ENCODE data around the gene STARD3NL. TPM values are rescaled to one million over a fixed set of nuclear protein-coding genes. Genes with fewer than 3 reads are reported as not detected.
A peak's percentile ranks its signal among the peaks of the same experiment; 100 is the strongest.

STARD3NL gene
- total and polyA plus RNA-seq, 2 experiments from 2014 or later = 65.1 to 84.8 TPM

- Histone ChIP-seq H3K27ac (no peak overlapping the region), H3K79me2 (no peaks in the 10 kb centered on the region), H3K4me1 (ENCODE audit: insufficient read depth) (peaks cover 2% of the 10 kb centered on the region), H2AFZ (no peak overlapping the region), H3K9me3 (ENCODE audit: low read depth) (no peaks in the 10 kb centered on the region), H3K9me2 (replicated peaks; ENCODE audit: insufficient read depth) (no peaks in the 10 kb centered on the region), H3K4me3 (no peak overlapping the region), H3K4me2 (no peak overlapping the region), H4K20me1 (ENCODE audit: insufficient read depth, poor library complexity, severe bottlenecking) (no peaks in the 10 kb centered on the region), H3K36me3 (replicated peaks; ENCODE audit: insufficient read depth, low read depth) (no peaks in the 10 kb centered on the region), H3K27me3 (no peaks in the 10 kb centered on the region)
- DNase-seq (ENCODE audit: low spot score) = no peak
- TF ChIP-seq EZH2phosphoT487 (IDR thresholded peaks at IDR 0.05; ENCODE audit: low read depth, severe bottlenecking, unreplicated experiment) (no peak), EZH2 (IDR thresholded peaks at IDR 0.05; ENCODE audit: borderline replicate concordance) (no peak), CTCF (IDR thresholded peaks at IDR 0.05; ENCODE audit: poor library complexity) (no peak)
- 95% methylated on average over 3 of the region's 3 CpGs for WGBS (ENCODE audit: low lambda C conversion rate, missing lambda C conversion rate)
Observed at GRCh38 chr7:38220452-38220851, 42.4 kb downstream of the STARD3NL start.

- Histone ChIP-seq H3K36me3 (replicated peaks; ENCODE audit: insufficient read depth, low read depth) (no peaks in the 10 kb centered on the region), H3K9me2 (replicated peaks; ENCODE audit: insufficient read depth) (no peaks in the 10 kb centered on the region), H3K4me1 (ENCODE audit: insufficient read depth) (no peaks in the 10 kb centered on the region), H3K79me2 (no peaks in the 10 kb centered on the region), H3K27ac (no peak overlapping the region), H3K9me3 (ENCODE audit: low read depth) (no peaks in the 10 kb centered on the region), H3K27me3 (no peaks in the 10 kb centered on the region), H3K4me3 (no peak overlapping the region), H4K20me1 (ENCODE audit: insufficient read depth, poor library complexity, severe bottlenecking) (no peaks in the 10 kb centered on the region), H3K4me2 (no peak overlapping the region), H2AFZ (no peak overlapping the region)
- DNase-seq (ENCODE audit: low spot score) = peak; percentile 74
- WGBS (ENCODE audit: low lambda C conversion rate, missing lambda C conversion rate) = 76% methylated on average over 5 of the region's 5 CpGs
- TF ChIP-seq CTCF (IDR thresholded peaks at IDR 0.05; ENCODE audit: poor library complexity) (peak; percentile 83), EZH2 (IDR thresholded peaks at IDR 0.05; ENCODE audit: borderline replicate concordance) (no peak)
Observed at GRCh38 chr7:38222481-38223096, 44.5 kb downstream of the STARD3NL start.

- 100% methylated on average over 2 of the region's 2 CpGs for WGBS (ENCODE audit: low lambda C conversion rate, missing lambda C conversion rate)
- Histone ChIP-seq H4K20me1 (ENCODE audit: insufficient read depth, poor library complexity, severe bottlenecking) (no peaks in the 10 kb centered on the region), H3K27me3 (no peaks in the 10 kb centered on the region), H3K27ac (no peak overlapping the region), H3K79me2 (no peaks in the 10 kb centered on the region), H3K4me1 (ENCODE audit: insufficient read depth) (no peaks in the 10 kb centered on the region), H3K9me2 (replicated peaks; ENCODE audit: insufficient read depth) (no peaks in the 10 kb centered on the region), H3K36me3 (replicated peaks; ENCODE audit: insufficient read depth, low read depth) (no peaks in the 10 kb centered on the region), H3K4me3 (no peak overlapping the region), H3K9me3 (ENCODE audit: low read depth) (no peaks in the 10 kb centered on the region), H2AFZ (no peak overlapping the region), H3K4me2 (no peak overlapping the region)
- DNase-seq (ENCODE audit: low spot score) = no peak
- no peak for TF ChIP-seq EZH2 (IDR thresholded peaks at IDR 0.05; ENCODE audit: borderline replicate concordance)
- TF ChIP-seq CTCF (IDR thresholded peaks at IDR 0.05; ENCODE audit: poor library complexity) = no peak
- TF ChIP-seq EZH2phosphoT487 (IDR thresholded peaks at IDR 0.05; ENCODE audit: low read depth, severe bottlenecking, unreplicated experiment) = no peak
Observed at GRCh38 chr7:38223306-38223705, 45.3 kb downstream of the STARD3NL start.

Measured in hepatocyte (in vitro differentiated cells).